ENCODE measurements around the gene MTAP.
A peak's percentile ranks its signal among the peaks of the same experiment; 100 is the strongest.

MTAP gene

GRCh38 chr9:21848615-21849014, 46.2 kb downstream of the MTAP start:
- TF ChIP-seq CTCF (IDR thresholded peaks at IDR 0.05; ENCODE audit: extremely low read depth, insufficient read depth, missing control alignments) = no peak
- no peak for DNase-seq (ENCODE audit: low spot score)
- in situ Hi-C loops (cut with MboI; ENCODE audit: low pct_unique_long_range_greater_than_20kb, low sequenced_read_pairs, unreplicated experiment) = no loop called here

- in situ Hi-C loops (cut with MboI; ENCODE audit: low pct_unique_long_range_greater_than_20kb, low sequenced_read_pairs, unreplicated experiment) = no loop called here
- peak; percentile 54 for DNase-seq (ENCODE audit: low spot score)
- TF ChIP-seq CTCF (IDR thresholded peaks at IDR 0.05; ENCODE audit: extremely low read depth, insufficient read depth, missing control alignments) = no peak
These were observed 50.3 kb downstream of the MTAP start for GRCh38 chr9:21852754-21853153.

GRCh38 chr9:21853414-21853813, 51.0 kb downstream of the MTAP start:
- TF ChIP-seq CTCF (IDR thresholded peaks at IDR 0.05; ENCODE audit: extremely low read depth, insufficient read depth, missing control alignments) = no peak
- in situ Hi-C loops (cut with MboI; ENCODE audit: low pct_unique_long_range_greater_than_20kb, low sequenced_read_pairs, unreplicated experiment) = no loop called here
- DNase-seq (ENCODE audit: low spot score) = no peak

- no peak for TF ChIP-seq CTCF (IDR thresholded peaks at IDR 0.05; ENCODE audit: extremely low read depth, insufficient read depth, missing control alignments)
- in situ Hi-C loops (cut with MboI; ENCODE audit: low pct_unique_long_range_greater_than_20kb, low sequenced_read_pairs, unreplicated experiment) = no loop called here
- DNase-seq (ENCODE audit: low spot score) = no peak
These were observed 51.7 kb downstream of the MTAP start for GRCh38 chr9:21854119-21854518.

- DNase-seq (ENCODE audit: low spot score) = no peak
- in situ Hi-C loops (cut with MboI; ENCODE audit: low pct_unique_long_range_greater_than_20kb, low sequenced_read_pairs, unreplicated experiment) = no loop called here
- no peak for TF ChIP-seq CTCF (IDR thresholded peaks at IDR 0.05; ENCODE audit: extremely low read depth, insufficient read depth, missing control alignments)
These were observed 52.2 kb downstream of the MTAP start for GRCh38 chr9:21854594-21854993.

- no peak for TF ChIP-seq CTCF (IDR thresholded peaks at IDR 0.05; ENCODE audit: extremely low read depth, insufficient read depth, missing control alignments)
- in situ Hi-C loops (cut with MboI; ENCODE audit: low pct_unique_long_range_greater_than_20kb, low sequenced_read_pairs, unreplicated experiment) = no loop called here
- DNase-seq (ENCODE audit: low spot score) = no peak
These were observed 54.1 kb downstream of the MTAP start for GRCh38 chr9:21856301-21857094.
